Epithelial cell of prostate (primary cell): Measurements from ENCODE around the gene HNRNPUL2.

Experiments
- DNase-seq: peaks from one replicate; pipeline ENCODE4 v3.0.0-alpha.2; 2011; ENCODE audit warnings: low read depth, low spot score
- H3K27ac ChIP-seq: fragments of 450-650 bp; 2 replicates; pipeline ENCODE4 v1.5.1; 2017; ENCODE audit warnings: mild to moderate bottlenecking

Gene HNRNPUL2

GRCh38 chr11:62728171-62728988 is 1.1 kb upstream of the HNRNPUL2 start, which contains the start of gene TTC9C:
TSS of gene TTC9C (plus strand) at chr11:62728486. CDS start at chr11:62728849, 363 bp downstream.
- H3K27ac ChIP-seq, result peak within 1 kb of the TSS; percentile 94
- peak; percentile 36 for DNase-seq

GRCh38 chr11:62727872-62728170 is 564 bp upstream of the HNRNPUL2 start:
- H3K27ac ChIP-seq, result peak overlapping the region; percentile 94
- DNase-seq, result peak; percentile 88

- H3K27ac ChIP-seq, result peak overlapping the region; percentile 94
- no peak for DNase-seq
These were observed 417 bp downstream of the HNRNPUL2 start for GRCh38 chr11:62726915-62727164.

GRCh38 chr11:62726156-62726914 is 922 bp downstream of the HNRNPUL2 start:
- peak overlapping the region; percentile 94 for H3K27ac ChIP-seq
- no peak for DNase-seq

DNA sequence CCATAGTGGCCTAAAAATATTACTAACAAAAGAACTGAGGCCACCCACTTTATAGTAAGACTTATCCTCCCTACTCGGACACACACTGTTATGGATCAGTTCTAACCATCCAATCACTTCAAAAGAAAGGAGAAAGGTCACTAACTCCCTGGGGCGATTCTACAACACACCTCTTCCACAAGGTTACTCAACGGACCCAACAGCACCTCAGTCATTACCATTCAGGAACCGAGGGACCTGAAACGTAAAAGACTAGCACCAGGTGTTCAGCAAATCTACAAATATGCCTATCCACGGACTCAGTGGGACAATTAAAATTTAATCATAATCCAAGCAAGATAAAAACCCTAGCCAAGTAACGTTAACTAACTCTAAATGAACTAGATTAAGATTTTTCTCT is 1.6 kb downstream of the HNRNPUL2 start:
- H3K27ac ChIP-seq, result peak overlapping the region; percentile 94
- DNase-seq, result no peak

GRCh38 chr11:62724171-62724570 is 3.1 kb downstream of the HNRNPUL2 start:
- DNase-seq, result no peak
- H3K27ac ChIP-seq, result no peak overlapping the region

DNA sequence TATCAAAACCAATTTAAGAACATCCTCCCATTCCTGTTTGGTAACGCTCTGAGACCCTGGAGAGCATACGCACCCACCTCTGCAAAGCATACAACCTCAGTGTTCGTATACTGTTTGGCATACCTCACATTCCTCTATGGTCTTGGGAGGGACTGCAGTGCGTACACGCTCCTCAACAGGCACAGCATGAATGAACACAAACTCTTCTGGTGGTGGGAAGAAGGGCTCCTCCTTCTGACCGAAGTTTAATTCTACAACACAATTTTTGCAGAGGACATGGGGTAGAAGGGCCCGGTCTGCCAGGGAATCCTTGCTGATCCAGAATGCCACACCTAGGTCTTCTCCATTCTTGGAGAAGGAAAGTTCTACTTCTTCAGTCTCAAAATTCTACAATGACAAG is 5.3 kb downstream of the HNRNPUL2 start:
- no peak overlapping the region for H3K27ac ChIP-seq
- DNase-seq, result no peak

GRCh38 chr11:62719302-62719978 is 7.8 kb downstream of the HNRNPUL2 start:
- DNase-seq, result no peak
- H3K27ac ChIP-seq, result no peak overlapping the region

DNA sequence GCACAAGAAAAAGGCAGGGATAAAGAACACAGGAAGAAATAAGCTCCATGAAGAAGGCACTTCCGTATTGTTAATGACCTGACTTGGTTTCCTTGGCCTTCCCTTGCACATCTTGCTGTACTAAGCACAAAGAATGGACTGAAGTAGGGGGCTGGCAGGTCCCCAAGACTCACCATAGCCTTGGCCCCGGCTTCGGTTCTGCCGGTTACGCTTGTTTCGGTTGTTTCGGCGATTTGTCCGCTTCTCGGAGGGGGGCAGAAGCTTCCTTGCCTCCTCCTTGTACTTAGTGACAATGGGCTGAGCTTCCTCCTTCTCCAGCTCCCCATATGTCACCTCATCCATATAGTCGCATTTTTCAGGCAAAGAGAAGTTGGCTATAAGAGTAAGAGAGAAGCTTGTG is 10.4 kb downstream of the HNRNPUL2 start:
- H3K27ac ChIP-seq, result no peak overlapping the region
- DNase-seq, result no peak

GRCh38 chr11:62716206-62716605 is 11.1 kb downstream of the HNRNPUL2 start:
- no peak for DNase-seq
- no peak overlapping the region for H3K27ac ChIP-seq

DNA sequence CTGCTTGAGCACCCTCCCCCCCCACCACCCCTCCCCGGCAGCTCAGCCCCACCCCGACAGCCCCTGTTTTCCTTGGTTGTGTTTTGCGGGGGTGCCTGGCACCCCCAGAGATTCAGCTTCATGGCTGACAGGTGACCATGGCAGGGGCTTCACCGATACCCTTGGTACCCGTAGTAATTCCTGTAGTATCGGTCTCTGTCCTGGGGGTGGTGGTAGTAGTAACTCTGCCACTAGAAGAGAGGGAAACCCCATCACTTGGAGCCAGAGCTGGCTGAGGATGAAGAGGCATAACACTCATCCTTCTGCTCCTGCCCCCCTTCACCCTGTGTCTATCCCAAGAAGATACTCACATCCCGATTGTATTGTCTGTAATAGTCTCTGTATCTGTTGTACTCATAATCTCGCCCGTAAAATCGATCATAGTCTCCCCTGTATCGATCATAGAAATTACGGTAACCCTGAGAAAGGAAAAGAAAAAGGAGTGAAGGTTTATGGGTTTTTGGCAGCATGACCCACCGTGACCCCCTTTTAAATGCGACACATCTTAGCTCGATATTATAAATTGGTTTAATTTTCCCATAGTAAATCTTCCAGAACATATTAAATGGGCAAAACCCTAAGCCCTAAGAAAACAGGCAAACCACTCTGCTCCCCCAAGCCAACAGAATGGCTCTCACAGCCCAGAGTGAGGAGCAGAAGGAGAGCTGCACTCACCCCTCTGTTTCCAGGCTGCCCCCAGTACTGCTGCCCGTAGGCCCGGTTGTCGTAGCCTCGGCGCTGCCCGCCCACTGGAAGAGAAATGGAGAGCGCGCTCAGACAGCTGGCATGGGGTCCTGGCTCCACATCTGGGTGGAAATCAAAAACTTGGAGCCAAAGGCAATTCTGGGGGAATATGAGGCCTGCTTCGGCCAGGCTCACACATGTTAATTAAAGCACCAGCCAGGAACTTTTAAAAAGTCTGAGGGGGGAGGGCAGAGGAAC is 11.8 kb downstream of the HNRNPUL2 start:
- no peak overlapping the region for H3K27ac ChIP-seq

DNA sequence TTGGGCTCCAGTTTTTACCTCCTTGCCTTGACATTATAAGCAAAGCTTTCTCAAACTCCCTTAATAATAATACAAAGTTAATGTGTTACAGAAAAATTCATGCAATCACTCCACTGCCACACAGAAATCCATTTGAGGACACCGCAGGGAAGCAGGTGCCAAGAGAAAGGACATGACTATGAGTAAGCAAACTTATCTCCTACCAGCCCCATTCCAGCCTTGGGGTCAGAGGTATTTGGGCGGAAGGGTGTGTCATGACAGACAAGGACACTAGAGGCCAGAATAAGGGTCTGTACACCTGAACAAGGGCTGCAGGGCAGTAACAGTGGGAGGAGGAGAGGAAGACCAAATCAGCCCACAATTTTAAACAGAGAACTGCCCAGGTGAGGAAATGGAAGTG is 13.9 kb downstream of the HNRNPUL2 start:
- peak overlapping the region; percentile 17 for H3K27ac ChIP-seq
- DNase-seq, result no peak

More for the DNA sequence above, 11.8 kb downstream of the HNRNPUL2 start:
- DNase-seq, result no peak

DNA sequence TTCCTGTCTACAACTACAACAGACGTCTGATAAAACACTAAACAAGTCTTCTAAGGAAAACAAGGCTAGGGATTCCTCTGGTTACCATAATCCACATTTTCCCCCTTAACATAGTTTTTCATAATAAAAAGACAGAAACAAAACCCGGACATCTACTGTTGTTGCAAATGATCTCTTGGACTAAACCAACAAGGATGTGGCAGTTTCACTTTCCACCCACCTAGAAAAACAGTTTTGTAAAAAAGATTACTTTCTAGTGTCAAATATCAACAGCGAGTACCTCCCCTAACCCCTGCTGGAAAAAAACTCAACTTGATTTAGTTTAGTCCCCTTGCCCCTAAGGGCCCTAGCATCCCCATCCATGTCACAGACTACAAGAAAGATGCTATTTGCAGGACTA is 14.4 kb downstream of the HNRNPUL2 start:
- peak overlapping the region; percentile 17 for H3K27ac ChIP-seq
- no peak for DNase-seq

DNA sequence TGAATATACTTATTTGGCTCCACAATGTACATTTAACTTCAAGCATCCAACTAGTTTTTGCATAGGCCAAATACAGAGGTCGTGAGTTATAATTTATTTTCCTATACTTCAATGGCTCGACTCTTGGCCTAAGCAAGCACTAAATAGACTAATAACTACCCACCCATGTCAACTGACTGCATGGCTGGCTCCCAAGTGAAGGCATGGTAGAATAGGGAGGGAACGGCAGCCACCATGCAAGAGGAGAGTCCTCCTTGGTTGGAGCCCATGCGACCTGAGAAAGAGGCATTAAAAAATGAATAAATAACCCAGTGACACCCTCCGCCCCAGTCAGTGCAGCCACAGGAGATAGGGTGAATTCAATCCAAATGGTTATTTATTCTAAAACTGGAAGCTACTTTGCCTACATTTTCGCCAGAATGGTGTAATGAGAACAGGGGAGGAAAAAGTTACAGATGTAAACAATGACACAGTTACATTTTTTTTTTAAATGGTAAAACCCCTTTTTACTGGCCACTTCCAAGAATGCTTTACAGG is 14.9 kb downstream of the HNRNPUL2 start:
- no peak for DNase-seq
- H3K27ac ChIP-seq, result no peak overlapping the region

DNA sequence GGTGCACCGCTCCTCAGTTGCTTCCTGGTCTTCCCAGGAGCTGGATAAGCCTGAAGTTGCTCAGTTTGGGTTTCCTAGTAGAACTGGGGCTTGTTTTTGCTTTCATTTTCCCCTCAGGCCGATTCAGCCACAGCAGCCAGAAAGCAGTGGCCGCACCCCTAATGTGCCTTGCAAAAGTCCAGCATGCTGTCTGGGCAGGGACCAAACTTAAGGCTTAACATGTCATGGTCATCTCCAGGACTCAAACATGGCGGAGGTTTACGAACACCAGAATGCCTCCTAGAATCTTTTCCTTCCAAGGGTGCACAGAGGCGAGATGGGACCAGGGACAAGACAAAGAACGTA is 17.3 kb downstream of the HNRNPUL2 start:
- no peak for DNase-seq
- peak overlapping the region; percentile 89 for H3K27ac ChIP-seq

DNA sequence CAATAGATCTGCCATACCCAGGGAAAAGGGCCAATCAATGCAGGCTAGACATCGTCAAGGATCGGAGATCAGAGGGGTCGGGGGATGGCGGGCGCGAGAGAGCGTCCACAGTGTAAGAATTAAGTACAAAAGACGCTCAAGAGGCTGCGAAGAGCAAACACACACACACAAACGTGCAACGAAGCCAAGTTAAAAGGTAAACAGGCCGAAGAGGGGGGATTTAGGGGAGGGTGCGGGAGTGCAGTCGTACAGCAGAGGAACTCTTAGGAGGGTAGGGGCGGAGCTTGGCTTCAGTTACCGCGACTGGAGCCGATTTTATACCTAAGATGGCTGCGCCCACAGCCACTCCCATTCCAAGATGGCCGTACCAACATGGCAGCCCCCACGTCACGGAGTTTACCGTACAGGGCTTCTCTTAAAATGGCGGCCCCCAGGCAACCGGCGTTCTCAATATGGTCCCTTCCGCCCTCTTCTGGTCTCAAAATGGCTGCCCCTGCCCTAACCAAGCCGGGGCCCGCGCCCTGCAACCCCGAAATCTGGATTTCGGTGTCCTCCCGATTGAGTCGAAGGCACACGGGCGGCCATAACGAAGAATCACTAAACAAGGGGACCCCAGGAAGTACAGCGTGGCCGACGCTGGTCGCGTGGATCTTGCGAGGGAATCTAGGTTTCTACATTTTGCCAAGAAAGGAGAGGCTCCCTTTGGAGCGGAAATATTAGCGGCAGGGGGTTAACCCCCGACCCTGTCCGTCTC is 17.8 kb downstream of the HNRNPUL2 start:
- no peak for DNase-seq
- H3K27ac ChIP-seq, result peak overlapping the region; percentile 89

GRCh38 chr11:62708793-62709192 is 18.5 kb downstream of the HNRNPUL2 start:
- peak overlapping the region; percentile 89 for H3K27ac ChIP-seq
- DNase-seq, result no peak

- peak overlapping the region; percentile 89 for H3K27ac ChIP-seq
- no peak for DNase-seq
These were observed 18.9 kb downstream of the HNRNPUL2 start for GRCh38 chr11:62708392-62708791.

- H3K27ac ChIP-seq, result peak within 1 kb of the TSS; percentile 89
These were observed 19.9 kb downstream of the HNRNPUL2 start, which contains the start of the genes BSCL2 and GNG3 for GRCh38 chr11:62707277-62707861. TSS of gene BSCL2 (minus strand) at chr11:62707424. CDS start at chr11:62707195, 229 bp downstream. TSS of gene GNG3 (plus strand) at chr11:62707676. CDS start at chr11:62708296, 620 bp downstream.

More at GRCh38 chr11:62707277-62707861, 19.9 kb downstream of the HNRNPUL2 start, which contains the start of the genes BSCL2 and GNG3:
- no peak for DNase-seq
